Measurements from ENCODE around the gene CDKAL1.

DNA sequence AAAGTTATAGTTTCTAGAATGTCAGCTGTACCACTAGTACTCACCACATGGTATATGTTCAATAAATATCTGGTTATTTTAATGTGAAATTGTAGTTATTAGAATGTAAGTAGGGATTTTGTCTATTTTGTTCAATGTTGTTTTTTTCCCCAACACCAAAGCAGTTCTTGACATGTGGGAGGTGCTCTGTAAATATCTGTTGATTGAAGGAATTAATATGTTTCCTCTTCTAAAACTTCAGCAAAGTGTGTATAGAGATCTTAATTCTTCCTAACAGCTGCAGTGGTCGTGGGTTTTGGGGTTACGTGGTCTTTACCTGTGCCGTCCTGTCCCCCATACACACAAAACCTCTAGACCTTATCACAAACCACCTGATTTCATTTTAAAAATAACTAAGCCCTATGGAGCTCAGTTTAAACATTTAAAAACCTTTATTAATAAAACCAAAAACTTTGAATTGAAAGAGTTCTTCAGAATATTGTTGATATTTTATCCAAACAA is 587.4 kb downstream of the CDKAL1 start:
- TF ChIP-seq TAF1 (IDR thresholded peaks at IDR 0.05; ENCODE audit: low read depth): no peak
- TF ChIP-seq YY1 (IDR thresholded peaks at IDR 0.05; ENCODE audit: low read depth): no peak
- no peak for TF ChIP-seq NFIC (IDR thresholded peaks at IDR 0.05)
- TF ChIP-seq ZBTB7A (IDR thresholded peaks at IDR 0.05; ENCODE audit: low read depth): no peak
- TF ChIP-seq EP300 (IDR thresholded peaks at IDR 0.05; ENCODE audit: borderline replicate concordance): no peak
- TF ChIP-seq, protein P1, sequence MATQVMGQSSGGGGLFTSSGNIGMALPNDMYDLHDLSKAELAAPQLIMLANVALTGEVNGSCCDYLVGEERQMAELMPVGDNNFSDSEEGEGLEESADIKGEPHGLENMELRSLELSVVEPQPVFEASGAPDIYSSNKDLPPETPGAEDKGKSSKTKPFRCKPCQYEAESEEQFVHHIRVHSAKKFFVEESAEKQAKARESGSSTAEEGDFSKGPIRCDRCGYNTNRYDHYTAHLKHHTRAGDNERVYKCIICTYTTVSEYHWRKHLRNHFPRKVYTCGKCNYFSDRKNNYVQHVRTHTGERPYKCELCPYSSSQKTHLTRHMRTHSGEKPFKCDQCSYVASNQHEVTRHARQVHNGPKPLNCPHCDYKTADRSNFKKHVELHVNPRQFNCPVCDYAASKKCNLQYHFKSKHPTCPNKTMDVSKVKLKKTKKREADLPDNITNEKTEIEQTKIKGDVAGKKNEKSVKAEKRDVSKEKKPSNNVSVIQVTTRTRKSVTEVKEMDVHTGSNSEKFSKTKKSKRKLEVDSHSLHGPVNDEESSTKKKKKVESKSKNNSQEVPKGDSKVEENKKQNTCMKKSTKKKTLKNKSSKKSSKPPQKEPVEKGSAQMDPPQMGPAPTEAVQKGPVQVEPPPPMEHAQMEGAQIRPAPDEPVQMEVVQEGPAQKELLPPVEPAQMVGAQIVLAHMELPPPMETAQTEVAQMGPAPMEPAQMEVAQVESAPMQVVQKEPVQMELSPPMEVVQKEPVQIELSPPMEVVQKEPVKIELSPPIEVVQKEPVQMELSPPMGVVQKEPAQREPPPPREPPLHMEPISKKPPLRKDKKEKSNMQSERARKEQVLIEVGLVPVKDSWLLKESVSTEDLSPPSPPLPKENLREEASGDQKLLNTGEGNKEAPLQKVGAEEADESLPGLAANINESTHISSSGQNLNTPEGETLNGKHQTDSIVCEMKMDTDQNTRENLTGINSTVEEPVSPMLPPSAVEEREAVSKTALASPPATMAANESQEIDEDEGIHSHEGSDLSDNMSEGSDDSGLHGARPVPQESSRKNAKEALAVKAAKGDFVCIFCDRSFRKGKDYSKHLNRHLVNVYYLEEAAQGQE (IDR thresholded peaks at IDR 0.05; ENCODE audit: low read depth): no peak
- no peak for TF ChIP-seq RAD21 (IDR thresholded peaks at IDR 0.05; ENCODE audit: low read depth)
- no peak for TF ChIP-seq TCF12 (IDR thresholded peaks at IDR 0.05; ENCODE audit: low read depth)
- no peak for TF ChIP-seq CREB1 (IDR thresholded peaks at IDR 0.05; ENCODE audit: low read depth)
- no peak for TF ChIP-seq EGR1 (IDR thresholded peaks at IDR 0.05)
- TF ChIP-seq, protein P2, sequence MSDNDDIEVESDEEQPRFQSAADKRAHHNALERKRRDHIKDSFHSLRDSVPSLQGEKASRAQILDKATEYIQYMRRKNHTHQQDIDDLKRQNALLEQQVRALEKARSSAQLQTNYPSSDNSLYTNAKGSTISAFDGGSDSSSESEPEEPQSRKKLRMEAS (IDR thresholded peaks at IDR 0.05): no peak
- no peak for TF ChIP-seq CEBPB (IDR thresholded peaks at IDR 0.05)
- TF ChIP-seq, protein P3, sequence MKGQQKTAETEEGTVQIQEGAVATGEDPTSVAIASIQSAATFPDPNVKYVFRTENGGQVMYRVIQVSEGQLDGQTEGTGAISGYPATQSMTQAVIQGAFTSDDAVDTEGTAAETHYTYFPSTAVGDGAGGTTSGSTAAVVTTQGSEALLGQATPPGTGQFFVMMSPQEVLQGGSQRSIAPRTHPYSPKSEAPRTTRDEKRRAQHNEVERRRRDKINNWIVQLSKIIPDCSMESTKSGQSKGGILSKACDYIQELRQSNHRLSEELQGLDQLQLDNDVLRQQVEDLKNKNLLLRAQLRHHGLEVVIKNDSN (IDR thresholded peaks at IDR 0.05): no peak
- TF ChIP-seq FOXM1 (IDR thresholded peaks at IDR 0.05; ENCODE audit: borderline replicate concordance, low read depth): no peak
